Left ventricle myocardium inferior (tissue), 1 donor: ENCODE measurements around the gene RAB17. TPM values are rescaled to one million over a fixed set of nuclear protein-coding genes. Genes with fewer than 3 reads are reported as not detected.
A peak's percentile ranks its signal among the peaks of the same experiment; 100 is the strongest.

Experiments used
- DNase-seq: peaks from one replicate; pipeline ENCODE4 v3.0.0-alpha.2; 2020
- H3K27ac ChIP-seq: fragments of 200-600 bp; replicated peaks from 2 replicates; pipeline ENCODE4 v1.8.0; 2021
- H3K27me3 ChIP-seq: fragments of 200-600 bp; 2 replicates; pipeline ENCODE4 v1.8.0; 2021; ENCODE audit warnings: low read depth
- H3K36me3 ChIP-seq: fragments of 200-600 bp; 2 replicates; pipeline ENCODE4 v1.8.0; 2021
- H3K4me1 ChIP-seq: fragments of 200-600 bp; 2 replicates; pipeline ENCODE4 v1.8.0; 2021
- H3K4me3 ChIP-seq: fragments of 200-600 bp; 2 replicates; pipeline ENCODE4 v1.8.0; 2021; ENCODE audit warnings: mild to moderate bottlenecking, moderate library complexity
- H3K9me3 ChIP-seq: fragments of 200-600 bp; replicated peaks from 2 replicates; pipeline ENCODE4 v1.8.0; 2021
- intact Hi-C: fragments of 100-400 bp; cut with micrococcal nuclease; formaldehyde crosslinking; loops from one replicate; pipeline ENCODE4 v1.11.0; 2022
- total RNA-seq: library from RNA; stranded (reverse); fragmentation: NEBNext Ultra II Directional; extraction: Animal tissue kit (Norgen Biotek cat#: 25700); gene quantifications from one replicate; pipeline ENCODE4 v1.2.1, GENCODE V29; 2021
- TF ChIP-seq, protein P1 (sequence below): fragments of 200-600 bp; IDR thresholded peaks from 2 replicates; pipeline ENCODE4 v1.8.0; 2021; ENCODE audit warnings: antibody characterized with exemption, mild to moderate bottlenecking, borderline replicate concordance
- donor health status: DM: no; HTN: yes; CAD: no; lungs with severe emphysema.

The RAB17 gene
- total RNA-seq, 1 donor from 2014 or later, result 4.5 TPM

DNA sequence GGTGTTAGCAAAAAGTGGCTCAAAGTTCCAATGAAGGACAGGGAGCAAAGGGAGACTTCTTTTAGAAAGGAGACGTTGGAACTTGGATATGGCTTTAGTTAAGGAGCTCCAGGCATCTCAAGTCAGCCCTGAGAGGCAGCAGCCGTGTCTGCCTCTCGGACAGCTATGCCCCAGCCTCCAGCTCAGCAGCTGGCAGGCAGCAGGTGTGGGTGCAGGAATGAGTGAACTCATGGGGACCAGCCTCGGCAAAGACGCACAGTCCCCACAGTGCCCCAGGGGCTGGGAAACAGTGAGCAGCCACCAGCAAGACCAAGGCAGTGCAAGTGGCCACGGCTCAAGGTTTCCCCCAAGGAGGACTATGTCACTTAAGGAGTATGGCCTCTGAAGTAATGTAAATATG lies 35.2 kb upstream of the RAB17 start:
- intact Hi-C loops, result no loop called here

DNA sequence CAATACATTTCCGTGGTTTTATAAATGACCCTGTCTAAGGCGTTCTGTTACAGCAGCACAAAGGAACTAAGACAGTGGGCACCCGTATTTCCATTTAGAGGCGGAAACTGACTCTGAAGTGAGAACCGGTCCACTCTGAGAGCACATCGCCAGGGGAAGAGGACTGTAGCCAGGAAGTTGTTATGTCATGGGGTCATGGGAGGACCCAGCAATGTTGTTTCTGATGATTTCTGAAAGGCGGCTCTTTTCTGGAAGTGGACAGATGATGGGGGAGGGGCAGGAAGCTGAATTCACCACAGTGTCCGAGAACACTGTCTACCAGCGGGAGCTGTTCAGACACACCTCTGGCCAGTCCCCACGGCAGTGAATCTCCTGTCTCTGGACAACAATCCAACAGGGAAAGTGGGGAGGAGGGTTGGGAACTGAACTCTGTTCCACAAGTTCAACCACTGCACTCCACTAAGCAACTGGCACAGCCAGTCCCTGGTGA lies 34.7 kb upstream of the RAB17 start:
- Histone ChIP-seq H3K4me1 (peaks cover 59% of the 10 kb centered on the region), H3K9me3 (no peaks in the 10 kb centered on the region), H3K27me3 (no peaks in the 10 kb centered on the region), H3K4me3 (no peak overlapping the region), H3K36me3 (no peaks in the 10 kb centered on the region), H3K27ac (peak overlapping the region; percentile 92)
- intact Hi-C loops, result no loop called here
- TF ChIP-seq, protein P1, sequence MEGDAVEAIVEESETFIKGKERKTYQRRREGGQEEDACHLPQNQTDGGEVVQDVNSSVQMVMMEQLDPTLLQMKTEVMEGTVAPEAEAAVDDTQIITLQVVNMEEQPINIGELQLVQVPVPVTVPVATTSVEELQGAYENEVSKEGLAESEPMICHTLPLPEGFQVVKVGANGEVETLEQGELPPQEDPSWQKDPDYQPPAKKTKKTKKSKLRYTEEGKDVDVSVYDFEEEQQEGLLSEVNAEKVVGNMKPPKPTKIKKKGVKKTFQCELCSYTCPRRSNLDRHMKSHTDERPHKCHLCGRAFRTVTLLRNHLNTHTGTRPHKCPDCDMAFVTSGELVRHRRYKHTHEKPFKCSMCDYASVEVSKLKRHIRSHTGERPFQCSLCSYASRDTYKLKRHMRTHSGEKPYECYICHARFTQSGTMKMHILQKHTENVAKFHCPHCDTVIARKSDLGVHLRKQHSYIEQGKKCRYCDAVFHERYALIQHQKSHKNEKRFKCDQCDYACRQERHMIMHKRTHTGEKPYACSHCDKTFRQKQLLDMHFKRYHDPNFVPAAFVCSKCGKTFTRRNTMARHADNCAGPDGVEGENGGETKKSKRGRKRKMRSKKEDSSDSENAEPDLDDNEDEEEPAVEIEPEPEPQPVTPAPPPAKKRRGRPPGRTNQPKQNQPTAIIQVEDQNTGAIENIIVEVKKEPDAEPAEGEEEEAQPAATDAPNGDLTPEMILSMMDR, result no peak
- peak; percentile 45 for DNase-seq

More for the DNA sequence above, 35.2 kb upstream of the RAB17 start:
- Histone ChIP-seq H3K4me3 (no peak overlapping the region), H3K4me1 (peaks cover 64% of the 10 kb centered on the region), H3K9me3 (no peaks in the 10 kb centered on the region), H3K27ac (peak overlapping the region; percentile 92), H3K36me3 (no peaks in the 10 kb centered on the region), H3K27me3 (no peaks in the 10 kb centered on the region)
- DNase-seq, result no peak
- TF ChIP-seq, protein P1, result no peak

DNA sequence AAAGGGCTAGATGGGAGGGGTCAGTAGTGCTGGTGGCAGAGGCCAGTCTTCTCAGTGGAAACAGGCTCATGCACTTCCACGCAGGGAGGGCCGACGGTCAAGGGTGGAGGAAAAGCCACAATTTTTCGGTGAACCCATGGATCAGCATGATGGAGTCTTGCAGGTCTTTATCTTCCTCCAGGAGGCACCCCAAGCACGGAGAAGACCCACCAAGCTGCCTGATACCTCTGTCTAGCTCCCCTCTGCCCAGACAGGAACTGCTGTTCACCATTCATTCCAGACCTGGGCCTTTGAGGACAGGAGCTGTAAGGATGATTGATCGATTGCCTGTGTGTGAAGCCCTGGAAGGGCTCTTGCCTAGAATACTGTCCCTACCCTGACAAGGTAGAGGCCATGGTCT lies 34.0 kb upstream of the RAB17 start:
- no peaks in the 10 kb centered on the region for H3K9me3 ChIP-seq
- no peak overlapping the region for H3K4me3 ChIP-seq
- H3K27ac ChIP-seq, result peak overlapping the region; percentile 92
- TF ChIP-seq, protein P1, result no peak
- no peak for DNase-seq
- intact Hi-C loops, result no loop called here
- peaks cover 52% of the 10 kb centered on the region for H3K4me1 ChIP-seq
- no peaks in the 10 kb centered on the region for H3K36me3 ChIP-seq
- H3K27me3 ChIP-seq, result no peaks in the 10 kb centered on the region

DNA sequence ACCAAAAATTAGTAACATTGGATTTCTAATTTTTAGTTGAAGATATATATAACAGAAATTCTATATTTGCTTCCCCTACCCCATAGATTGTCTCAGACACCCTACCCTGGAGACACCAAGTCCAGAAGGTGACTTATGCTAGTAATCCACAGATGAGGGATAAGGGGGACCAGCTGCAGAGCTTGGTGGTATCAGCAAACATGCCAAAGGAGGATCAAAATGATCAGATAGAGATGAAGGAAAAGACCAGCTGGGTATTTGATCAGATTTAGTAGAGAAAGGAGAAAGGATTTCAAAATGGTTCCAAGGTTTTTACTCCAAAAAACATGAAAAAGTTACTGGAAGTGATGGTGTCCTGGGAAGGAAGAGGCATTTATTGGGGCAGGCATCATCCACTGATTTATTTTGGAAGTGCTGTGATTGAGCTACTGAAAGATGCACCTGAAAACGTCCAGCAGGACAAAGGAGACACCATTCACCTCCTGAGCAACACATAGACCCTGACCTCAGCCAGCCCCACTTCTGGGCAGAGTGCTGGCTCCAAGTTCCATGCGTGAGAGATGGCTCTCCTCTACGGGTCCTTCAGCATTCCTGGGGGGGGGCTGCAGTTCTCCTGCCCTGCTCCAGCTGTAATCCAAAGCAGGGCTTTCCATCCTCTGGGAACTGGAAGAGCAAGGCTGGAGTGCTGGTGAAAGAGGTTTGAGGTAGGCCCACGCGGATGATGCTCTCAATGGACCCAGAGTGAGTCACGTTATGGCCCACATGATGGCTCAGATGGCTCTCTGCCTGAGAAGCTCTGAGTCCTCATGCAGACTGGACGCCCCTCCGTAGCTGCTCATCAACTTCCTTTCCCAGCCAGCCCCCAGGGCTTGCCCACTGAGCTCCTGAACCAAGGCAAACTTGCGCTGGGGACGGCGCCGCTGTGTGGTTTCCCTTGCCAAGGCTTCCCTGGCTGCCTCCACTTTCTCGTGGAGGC lies 33.2 kb upstream of the RAB17 start:
- Histone ChIP-seq H3K27ac (no peak overlapping the region), H3K4me1 (peaks cover 44% of the 10 kb centered on the region), H3K27me3 (no peaks in the 10 kb centered on the region), H3K4me3 (no peak overlapping the region), H3K9me3 (no peaks in the 10 kb centered on the region), H3K36me3 (no peaks in the 10 kb centered on the region)
- intact Hi-C loops, result no loop called here
- TF ChIP-seq, protein P1, result no peak
- DNase-seq, result no peak

DNA sequence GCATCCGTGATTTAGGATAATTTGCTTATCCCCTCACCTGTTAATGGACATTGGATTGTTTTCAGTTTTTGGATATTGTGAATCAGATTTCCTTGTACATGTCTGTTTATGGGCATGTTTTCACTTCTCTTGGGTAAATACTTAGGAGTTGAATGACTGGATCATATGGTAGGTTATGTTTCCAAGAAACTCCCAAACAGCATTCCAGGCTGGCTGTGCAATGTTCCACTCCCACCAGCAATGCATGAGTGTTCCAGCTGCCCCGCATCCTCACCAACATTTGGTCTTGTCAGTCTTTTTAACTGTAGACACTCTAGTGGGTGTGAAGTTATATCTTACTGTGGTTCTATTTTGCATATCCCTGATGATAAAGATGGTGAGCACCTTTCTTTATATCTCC lies 27.9 kb upstream of the RAB17 start:
- intact Hi-C loops, result no loop called here
- H3K4me3 ChIP-seq, result no peak overlapping the region
- DNase-seq, result no peak
- TF ChIP-seq, protein P1, result no peak
- H3K4me1 ChIP-seq, result peaks cover 50% of the 10 kb centered on the region
- no peaks in the 10 kb centered on the region for H3K27me3 ChIP-seq
- H3K27ac ChIP-seq, result no peak overlapping the region
- no peaks in the 10 kb centered on the region for H3K9me3 ChIP-seq
- no peaks in the 10 kb centered on the region for H3K36me3 ChIP-seq
